H1 (cell line): ENCODE results near the gene VAPB. TPM values are rescaled to one million over a fixed set of nuclear protein-coding genes. Genes with fewer than 3 reads are reported as not detected.

Source experiments
- CTCF ChIA-PET: fragments of 300-600 bp; sonication (Branson Sonifier 250); formaldehyde crosslinking; loops from one replicate; lab custom pipeline; 2021; ENCODE audit not compliant: partially characterized antibody; lab: Charles Lee
- POLR2A ChIA-PET: fragments of 300-600 bp; sonication (Branson Sonifier 250); formaldehyde crosslinking; loops from one replicate; lab custom pipeline; 2021; ENCODE audit warnings: inconsistent platforms; ENCODE audit not compliant: partially characterized antibody; lab: Charles Lee
- DNase-seq, 2 experiments: peaks; one replicate each; pipeline versions ENCODE4 v3.0.0 to v3.0.0-alpha.2; 2010 to 2022; ENCODE audit warnings: low spot score in 2 of 2, low read depth in 1 of 2, mixed read lengths in 1 of 2
- FAIRE-seq: peaks from 2 replicates; lab custom pipeline; 2011; peaks lifted over from hg19 to GRCh38; lab: Jason Lieb, UNC
- H2AFZ ChIP-seq: 2 replicates; pipeline ENCODE4 v1.8.1; 2012; ENCODE audit warnings: low read length, inconsistent platforms
- H2AK5ac ChIP-seq: 2 replicates; pipeline ENCODE4 v1.6.1; 2013; ENCODE audit warnings: low read depth, low read length
- H2BK120ac ChIP-seq: replicated peaks from 2 replicates; pipeline ENCODE3; 2013; ENCODE audit warnings: low read depth, low read length, inconsistent platforms
- H2BK12ac ChIP-seq: 2 replicates; pipeline ENCODE4 v1.6.1; 2013; ENCODE audit warnings: low read depth, low read length
- H2BK15ac ChIP-seq: 2 replicates; pipeline ENCODE4 v1.6.1; 2013; ENCODE audit warnings: low read length
- H2BK20ac ChIP-seq: 2 replicates; pipeline ENCODE4 v1.6.1; 2013; ENCODE audit warnings: low read length
- H2BK5ac ChIP-seq: 2 replicates; pipeline ENCODE4 v1.6.1; 2013; ENCODE audit warnings: low read depth, low read length
- H3K14ac ChIP-seq: 2 replicates; pipeline ENCODE4 v1.6.1; 2013; ENCODE audit warnings: inconsistent platforms; ENCODE audit not compliant: insufficient read length
- H3K18ac ChIP-seq: 2 replicates; pipeline ENCODE4 v1.6.1; 2013; ENCODE audit warnings: low read length; ENCODE audit errors: extremely low read depth
- H3K23ac ChIP-seq: 2 replicates; pipeline ENCODE4 v1.6.1; 2013; ENCODE audit warnings: inconsistent platforms; ENCODE audit not compliant: insufficient read length
- H3K23me2 ChIP-seq: 2 replicates; pipeline ENCODE4 v1.6.1; 2013; ENCODE audit warnings: low read depth, low read length
- H3K27ac ChIP-seq: 2 replicates; pipeline ENCODE4 v1.6.1; 2011; ENCODE audit warnings: low read depth, low read length, inconsistent platforms
- H3K27me3 ChIP-seq, 4 experiments: replicated peaks in 1 of 4; 1 replicate in 1 of 4; 2 replicates in 3 of 4; pipeline versions ENCODE4 v1.6.1 to v1.8.1; 2011 to 2013; ENCODE audit warnings: low read length in 3 of 4, mild to moderate bottlenecking in 3 of 4, inconsistent platforms in 2 of 4, mixed read lengths in 2 of 4, moderate library complexity in 1 of 4; ENCODE audit not compliant: control insufficient read depth in 3 of 4, insufficient read depth in 3 of 4; ENCODE audit errors: extremely low read depth in 1 of 4
- H3K36me3 ChIP-seq, 4 experiments: 2 replicates each; pipeline versions ENCODE4 v1.6.1 to v1.8.1; 2011 to 2013; ENCODE audit warnings: mild to moderate bottlenecking in 4 of 4, low read length in 3 of 4, moderate library complexity in 2 of 4, control low read depth in 1 of 4, inconsistent platforms in 1 of 4; ENCODE audit not compliant: insufficient read depth in 4 of 4, control insufficient read depth in 2 of 4
- H3K4ac ChIP-seq: replicated peaks from 2 replicates; pipeline ENCODE3; 2013; ENCODE audit warnings: low read length, low read depth, mixed read lengths, inconsistent platforms; ENCODE audit not compliant: insufficient read length
- H3K4me1 ChIP-seq, 4 experiments: replicated peaks in 1 of 4; 1 replicate in 1 of 4; 2 replicates in 3 of 4; pipeline versions ENCODE4 v1.6.1 to v1.8.1; 2011 to 2013; ENCODE audit warnings: low read length in 3 of 4, inconsistent platforms in 2 of 4, mixed read lengths in 1 of 4; ENCODE audit not compliant: insufficient read depth in 4 of 4, control insufficient read depth in 3 of 4
- H3K4me2 ChIP-seq, 2 experiments: 2 replicates each; pipeline versions ENCODE4 v1.6.1 to v1.8.1; 2011 to 2013; ENCODE audit warnings: low read depth in 2 of 2, low read length in 2 of 2, control low read depth in 1 of 2, inconsistent platforms in 1 of 2, mild to moderate bottlenecking in 1 of 2; ENCODE audit not compliant: insufficient read depth in 1 of 2
- H3K4me3 ChIP-seq, 4 experiments: fragments of 200-600, 300-600 bp in 1 of 4; sonication (generic), shearing (Covaris generic), sonication (Bioruptor Twin) in 1 of 4; 2 replicates each; pipeline versions ENCODE4 v1.5.1 to v1.8.1; 2011 to 2016; ENCODE audit warnings: low read length in 4 of 4, low read depth in 3 of 4, control low read depth in 2 of 4, inconsistent platforms in 2 of 4, mild to moderate bottlenecking in 2 of 4, mixed read lengths in 1 of 4, moderate library complexity in 1 of 4; ENCODE audit not compliant: insufficient read depth in 2 of 4; ENCODE audit errors: extremely low read depth in 1 of 4
- H3K56ac ChIP-seq: replicated peaks from 2 replicates; pipeline ENCODE3; 2013; ENCODE audit warnings: low read depth, mild to moderate bottlenecking, mixed read lengths, low read length, inconsistent platforms; ENCODE audit not compliant: insufficient read length
- H3K79me1 ChIP-seq: 2 replicates; pipeline ENCODE4 v1.6.1; 2013; ENCODE audit warnings: low read depth, low read length, control low read depth
- H3K79me2 ChIP-seq, 2 experiments: 2 replicates each; pipeline versions ENCODE4 v1.6.1 to v1.8.1; 2012 to 2013; ENCODE audit warnings: low read length in 2 of 2, mild to moderate bottlenecking in 2 of 2, inconsistent platforms in 1 of 2; ENCODE audit not compliant: insufficient read depth in 2 of 2, control insufficient read depth in 1 of 2
- H3K9ac ChIP-seq, 4 experiments: replicated peaks in 1 of 4; 1 replicate in 1 of 4; 2 replicates in 3 of 4; pipeline versions ENCODE4 v1.6.1 to v1.8.1; 2011 to 2013; ENCODE audit warnings: low read depth in 3 of 4, low read length in 3 of 4, control low read depth in 2 of 4, mild to moderate bottlenecking in 2 of 4, moderate library complexity in 2 of 4, inconsistent platforms in 1 of 4; ENCODE audit errors: extremely low read depth in 1 of 4
- H3K9me3 ChIP-seq, 2 experiments: 2 replicates each; pipeline versions ENCODE4 v1.6.1 to v1.8.1; 2012 to 2013; ENCODE audit warnings: mild to moderate bottlenecking in 2 of 2, moderate library complexity in 2 of 2, control low read depth in 1 of 2, inconsistent platforms in 1 of 2, low read depth in 1 of 2, low read length in 1 of 2, mixed read lengths in 1 of 2; ENCODE audit not compliant: insufficient read depth in 2 of 2
- H4K20me1 ChIP-seq, 2 experiments: replicated peaks in 1 of 2; 2 replicates each; pipeline versions ENCODE3 to v1.8.1; 2011 to 2013; ENCODE audit warnings: inconsistent platforms in 2 of 2, low read length in 2 of 2, mild to moderate bottlenecking in 1 of 2; ENCODE audit not compliant: insufficient read depth in 2 of 2, control insufficient read depth in 1 of 2
- H4K5ac ChIP-seq: 2 replicates; pipeline ENCODE4 v1.6.1; 2013; ENCODE audit warnings: low read length, low read depth, mixed read lengths, inconsistent platforms; ENCODE audit not compliant: insufficient read length
- H4K8ac ChIP-seq: 2 replicates; pipeline ENCODE4 v1.8.0; 2013; ENCODE audit warnings: mild to moderate bottlenecking, moderate library complexity, low read length, inconsistent platforms; ENCODE audit not compliant: insufficient read depth; ENCODE audit errors: extremely low read depth
- H4K91ac ChIP-seq: replicated peaks from 2 replicates; pipeline ENCODE3; 2013; ENCODE audit warnings: low read length, mixed read lengths, inconsistent platforms; ENCODE audit not compliant: insufficient read length
- BRCA1 ChIP-seq: IDR thresholded peaks from 2 replicates; pipeline ENCODE4 v1.6.1; 2012; ENCODE audit warnings: low read depth, low read length, improper control_type of control experiment
- GABPA ChIP-seq: IDR thresholded peaks from 2 replicates; pipeline ENCODE4 v1.6.1; 2011; ENCODE audit warnings: mild to moderate bottlenecking, low read length, moderate library complexity, borderline replicate concordance; ENCODE audit not compliant: insufficient read depth
- JUND ChIP-seq: IDR thresholded peaks from 2 replicates; pipeline ENCODE4 v1.6.1; 2011; ENCODE audit warnings: mild to moderate bottlenecking, improper control_type of control experiment, low read length
- NRF1 ChIP-seq: IDR thresholded peaks from 2 replicates; pipeline ENCODE4 v1.6.1; 2011; ENCODE audit warnings: mild to moderate bottlenecking, low read depth, low read length, improper control_type of control experiment
- SP4 ChIP-seq: IDR thresholded peaks from 2 replicates; pipeline ENCODE4 v1.6.1; 2012; ENCODE audit warnings: low read length, inconsistent platforms
- TAF7 ChIP-seq: optimal IDR thresholded peaks from 2 replicates; pipeline ENCODE3; 2011; ENCODE audit warnings: low read depth, mild to moderate bottlenecking, inconsistent platforms, low read length, moderate library complexity, borderline replicate concordance
- TBP ChIP-seq: IDR thresholded peaks from 2 replicates; pipeline ENCODE4 v1.6.1; 2011; ENCODE audit warnings: low read depth, low read length, improper control_type of control experiment
- WGBS, 2 experiments: shearing (Covaris generic) in 1 of 2; methylation state at CpG; one replicate each; pipeline versions ENCODE4 v1.1.6 to v1.1.7; 2013 to 2015; ENCODE audit warnings: low lambda C conversion rate in 2 of 2, mixed read lengths in 2 of 2, inconsistent platforms in 1 of 2, low coverage in 1 of 2, missing lambda C conversion rate in 1 of 2; ENCODE audit not compliant: insufficient replicate concordance in 2 of 2, insufficient coverage in 1 of 2, insufficient read length in 1 of 2; ENCODE audit errors: extremely low coverage in 1 of 2, missing lambda C conversion rate in 1 of 2; 5-methylcytosine and 5-hydroxymethylcytosine counted together
- polyA plus RNA-seq, 7 experiments: library from polyadenylated mRNA; depleted of rRNA in 3 of 7; stranded (reverse) in 5 of 7; unstranded in 2 of 7; fragments of >200 nt in 5 of 7; fragments of 200-250 nt in 2 of 7; gene quantifications; 1 replicate in 5 of 7; 2 replicates in 1 of 7; 4 replicates in 1 of 7; pipeline versions ENCODE4 v1.2.1 to v1.2.3, GENCODE V29; 2011 to 2013; ENCODE audit warnings: missing spikeins in 2 of 7, mixed read lengths in 2 of 7
- total RNA-seq: library from RNA; stranded (reverse); fragmentation: NEBNext Ultra II Directional; extraction: Animal tissue kit (Norgen Biotek cat#: 25700); gene quantifications from 2 replicates; pipeline ENCODE4 v1.2.1, GENCODE V29; 2021

VAPB gene
- total and polyA plus RNA-seq, 2 of the 8 experiments (the other 6 are each of a cell fraction or from before 2014, with no cell fraction given) = 24.4 to 62.8 TPM

- H3K14ac ChIP-seq = no peak overlapping the region
- no peak overlapping the region for H2BK20ac ChIP-seq
- H3K4me1 ChIP-seq = peaks cover 0 to 4% (median 3%) of the 10 kb centered on the region in 4 experiments; a peak in 5 of 7 replicates
- H3K4me3 ChIP-seq = no peak overlapping the region
- no peak overlapping the region for H3K4ac ChIP-seq
- no peak overlapping the region for H3K9ac ChIP-seq
- H3K79me1 ChIP-seq = no peaks in the 10 kb centered on the region
- TF ChIP-seq SP4 (no peak), TAF7 (no peak), BRCA1 (no peak), TBP (no peak), JUND (no peak), NRF1 (no peak), GABPA (no peak)
- TF ChIP-seq, all 59 proteins: peak for 0
- Histone ChIP-seq H2BK120ac (no peak overlapping the region), H3K18ac (no peak overlapping the region), H3K9me3 (peaks cover 14 to 23% of the 10 kb centered on the region in 2 experiments; a peak in 3 of 4 replicates), H2BK15ac (no peak overlapping the region), H3K27me3 (no peaks in the 10 kb centered on the region; a peak in 1 of 7 replicates), H3K23me2 (no peaks in the 10 kb centered on the region), H4K8ac (no peak overlapping the region), H4K5ac (no peak overlapping the region), H4K91ac (no peak overlapping the region), H3K23ac (no peak overlapping the region), H3K56ac (no peak overlapping the region), H3K36me3 (no peaks in the 10 kb centered on the region), H3K4me2 (no peak overlapping the region), H2AFZ (no peak overlapping the region), H3K79me2 (no peaks in the 10 kb centered on the region), H2BK12ac (no peak overlapping the region), H2BK5ac (no peak overlapping the region), H4K20me1 (no peaks in the 10 kb centered on the region), H2AK5ac (no peak overlapping the region), H3K27ac (no peak overlapping the region)
- no peak for FAIRE-seq
- ChIA-PET CTCF (interaction anchor here (0.8 to 5.0 kb wide), 15 partner anchors 12 to 387 kb away, joined by 3 to 57 read pairs (median 4); partner anchors contain the start of genes APCDD1L and STX16), POLR2A (interaction anchor here (1.1 to 3.5 kb wide), 3 partner anchors 136 to 369 kb away, joined by 3 to 19 read pairs (median 4); partner anchors contain the start of gene STX16)
- WGBS, 2 experiments = 87% methylated on average over 5 of the region's 5 CpGs; no CpG with 5 or more reads in 1 of the 2 experiments
- no peak for DNase-seq
Measured at GRCh38 chr20:58483051-58483450, 94.0 kb downstream of the VAPB start.
